GM23338 (cell line): ENCODE data around the gene CDH19. TPM values are rescaled to one million over a fixed set of nuclear protein-coding genes. Genes with fewer than 3 reads are reported as not detected.
A peak's percentile ranks its signal among the peaks of the same experiment; 100 is the strongest.

ENCODE experiments used
- ATAC-seq: fragments of 200-7000 bp; cut with Tn5 transposase; 3 replicates; pipeline ENCODE4 v1.9.1; 2020
- DNase-seq: peaks from one replicate; pipeline ENCODE4 v3.0.0-alpha.2; 2015; ENCODE audit warnings: low spot score
- H2AFZ ChIP-seq: fragments of 200-600 bp; sonication (generic); 2 replicates; pipeline ENCODE4 v1.8.0; 2016; ENCODE audit warnings: antibody characterized with exemption, mild to moderate bottlenecking, moderate library complexity
- H3F3A ChIP-seq: fragments of 200-600 bp; sonication (generic); replicated peaks from 2 replicates; pipeline ENCODE4 v1.8.0; 2017; ENCODE audit warnings: antibody characterized with exemption, mixed run types, low read depth
- H3K27ac ChIP-seq: fragments of 200-600 bp; sonication (generic); 2 replicates; pipeline ENCODE4 v1.6.1; 2016; ENCODE audit warnings: low read depth
- H3K27me3 ChIP-seq: fragments of 200-600 bp; sonication (generic); 2 replicates; pipeline ENCODE4 v1.8.0; 2016; ENCODE audit warnings: mild to moderate bottlenecking, mixed run types, moderate library complexity; ENCODE audit not compliant: insufficient read depth
- H3K36me3 ChIP-seq: fragments of 200-600 bp; sonication (generic); 2 replicates; pipeline ENCODE4 v1.8.0; 2016; ENCODE audit warnings: mild to moderate bottlenecking; ENCODE audit not compliant: insufficient read depth
- H3K4me1 ChIP-seq: fragments of 200-600 bp; sonication (generic); 2 replicates; pipeline ENCODE4 v1.8.0; 2016; ENCODE audit warnings: mild to moderate bottlenecking, moderate library complexity; ENCODE audit not compliant: insufficient read depth
- H3K4me2 ChIP-seq: fragments of 200-600 bp; sonication (generic); 2 replicates; pipeline ENCODE4 v1.7.1; 2017; ENCODE audit warnings: mixed run types
- H3K4me3 ChIP-seq: fragments of 200-600 bp; sonication (generic); 2 replicates; pipeline ENCODE4 v1.6.1; 2016; ENCODE audit warnings: mixed run types
- H3K79me2 ChIP-seq: fragments of 200-600 bp; sonication (generic); replicated peaks from 2 replicates; pipeline ENCODE4 v1.8.0; 2017; ENCODE audit warnings: mild to moderate bottlenecking; ENCODE audit not compliant: insufficient read depth
- H3K9me2 ChIP-seq: fragments of 200-600 bp; sonication (generic); 2 replicates; pipeline ENCODE4 v1.8.0; 2017; ENCODE audit not compliant: insufficient read depth
- H4K20me1 ChIP-seq: fragments of 200-600 bp; sonication (generic); replicated peaks from 2 replicates; pipeline ENCODE4 v1.8.0; 2017; ENCODE audit warnings: mild to moderate bottlenecking; ENCODE audit not compliant: insufficient read depth
- H3K27ac Mint-ChIP-seq: 2 replicates; pipeline ENCODE4 v1.8.0; 2020; ENCODE audit warnings: inconsistent platforms, mild to moderate bottlenecking, moderate library complexity, mixed read lengths
- H3K27me3 Mint-ChIP-seq: 3 replicates; pipeline ENCODE4 v1.8.0; 2022; ENCODE audit warnings: low read depth, mild to moderate bottlenecking, moderate library complexity, mixed read lengths, inconsistent platforms; ENCODE audit not compliant: insufficient read depth, poor library complexity
- H3K36me3 Mint-ChIP-seq: 3 replicates; pipeline ENCODE4 v1.8.0; 2021; ENCODE audit warnings: low read depth, mild to moderate bottlenecking, inconsistent platforms, moderate library complexity, mixed read lengths
- H3K4me1 Mint-ChIP-seq: 3 replicates; pipeline ENCODE4 v1.8.0; 2020; ENCODE audit warnings: mild to moderate bottlenecking, inconsistent platforms, mixed read lengths
- H3K4me3 Mint-ChIP-seq: 3 replicates; pipeline ENCODE4 v1.8.0; 2021; ENCODE audit warnings: moderate library complexity, mild to moderate bottlenecking, inconsistent platforms, mixed read lengths
- H3K9me3 Mint-ChIP-seq: 3 replicates; pipeline ENCODE4 v1.8.0; 2020; ENCODE audit warnings: moderate library complexity, mild to moderate bottlenecking, inconsistent platforms, mixed read lengths
- CREB1 ChIP-seq: fragments of 250-450 bp; sonication (Bioruptor Pico); IDR thresholded peaks from 2 replicates; pipeline ENCODE4 v1.5.0; 2020; ENCODE audit warnings: low read depth, mild to moderate bottlenecking, moderate library complexity
- CTCF ChIP-seq, 2 experiments: fragments of 200-600 bp in 1 of 2; sonication (generic) in 1 of 2; conservative IDR thresholded peaks; 2 replicates each; pipeline versions ENCODE4 v1.5.1 to v1.6.1; 2016 to 2017; ENCODE audit warnings: antibody characterized with exemption in 2 of 2, low read depth in 2 of 2, mild to moderate bottlenecking in 2 of 2, moderate library complexity in 1 of 2
- ETS1 ChIP-seq: IDR thresholded peaks from 2 replicates; pipeline ENCODE4 v1.6.1; 2016; ENCODE audit warnings: antibody characterized with exemption
- EZH2 ChIP-seq: fragments of 200-600 bp; sonication (generic); IDR thresholded peaks from one replicate; pipeline ENCODE4 v1.8.0; 2017; ENCODE audit warnings: antibody characterized with exemption, mild to moderate bottlenecking, low read depth; ENCODE audit not compliant: unreplicated experiment
- EZH2phosphoT487 ChIP-seq: fragments of 200-600 bp; sonication (generic); IDR thresholded peaks from one replicate; pipeline ENCODE4 v1.8.1; 2018; ENCODE audit warnings: antibody characterized with exemption; ENCODE audit not compliant: unreplicated experiment
- JUNB ChIP-seq: IDR thresholded peaks from one replicate; pipeline ENCODE4 v1.6.1; 2016; ENCODE audit warnings: antibody characterized with exemption; ENCODE audit not compliant: unreplicated experiment
- NANOG ChIP-seq: IDR thresholded peaks from 2 replicates; pipeline ENCODE4 v1.6.1; 2016; ENCODE audit warnings: antibody characterized with exemption, borderline replicate concordance
- STAT1 ChIP-seq: IDR thresholded peaks from one replicate; pipeline ENCODE4 v1.6.1; 2016; ENCODE audit warnings: antibody characterized with exemption; ENCODE audit not compliant: unreplicated experiment
- ZNF114 ChIP-seq: fragments of 250-450 bp; sonication (Bioruptor Pico); IDR thresholded peaks from 2 replicates; pipeline ENCODE4 v1.5.0; 2020; ENCODE audit warnings: mild to moderate bottlenecking, moderate library complexity
- ZNF331 ChIP-seq: fragments of 250-450 bp; sonication (Bioruptor Pico); IDR thresholded peaks from 2 replicates; pipeline ENCODE4 v1.5.0; 2020; ENCODE audit warnings: low read depth, mild to moderate bottlenecking, moderate library complexity
- ZNF462 ChIP-seq: fragments of 250-450 bp; sonication (Bioruptor Pico); IDR thresholded peaks from 2 replicates; pipeline ENCODE4 v1.5.0; 2020; ENCODE audit warnings: mild to moderate bottlenecking, moderate library complexity
- polyA plus RNA-seq: library from polyadenylated mRNA; unstranded; fragments of >200 nt; fragmentation: Nextera tagmentation; extraction: Ambion mirVana; gene quantifications from 2 replicates; pipeline ENCODE4 v1.2.1, GENCODE V29; 2016
- total RNA-seq: library from RNA; depleted of rRNA; stranded (reverse); fragments of >200 nt; shearing (Covaris generic); gene quantifications from 2 replicates; pipeline ENCODE4 v1.2.3, GENCODE V29; 2014

The CDH19 gene
- total and polyA plus RNA-seq, 2 experiments from 2014 or later = 0.03 TPM

- TF ChIP-seq EZH2 (no peak), STAT1 (no peak), JUNB (no peak), CTCF (conservative IDR thresholded peaks at IDR 0.05; ENCODE audit: low read depth in 2 of 2) (no peak)
These were observed 26.9 kb upstream of the CDH19 start (continued) for GRCh38 chr18:66630831-66631230.

- Histone ChIP-seq H2AFZ (no peak overlapping the region), H3K4me1 (peaks cover 15% of the 10 kb centered on the region), H4K20me1 (no peaks in the 10 kb centered on the region), H3K27me3 (no peaks in the 10 kb centered on the region), H3K79me2 (no peaks in the 10 kb centered on the region), H3K9me2 (no peaks in the 10 kb centered on the region), H3K4me2 (no peak overlapping the region), H3F3A (no peaks in the 10 kb centered on the region), H3K36me3 (no peaks in the 10 kb centered on the region), H3K4me3 (no peak overlapping the region), H3K27ac (no peak overlapping the region)
- H3K9me3 Mint-ChIP-seq = no peaks in the 10 kb centered on the region; the same call in 2 of the 3 replicates
- H3K36me3 Mint-ChIP-seq = no peaks in the 10 kb centered on the region
- no peak for DNase-seq
- no peak for ATAC-seq
- H3K27me3 Mint-ChIP-seq = no peaks in the 10 kb centered on the region
- no peak for TF ChIP-seq NANOG
- H3K27ac Mint-ChIP-seq = no peak overlapping the region
- peaks cover 11% of the 10 kb centered on the region for H3K4me1 Mint-ChIP-seq
- H3K4me3 Mint-ChIP-seq = no peak overlapping the region
These were observed 19.9 kb upstream of the CDH19 start for GRCh38 chr18:66623821-66624220.

- no peaks in the 10 kb centered on the region; the same call in 2 of the 3 replicates for H3K9me3 Mint-ChIP-seq
- Histone ChIP-seq H3K4me3 (no peak overlapping the region), H4K20me1 (no peaks in the 10 kb centered on the region), H2AFZ (no peak overlapping the region), H3K79me2 (no peaks in the 10 kb centered on the region), H3K4me2 (no peak overlapping the region), H3K27ac (no peak overlapping the region; the same call in 1 of the 2 replicates), H3K4me1 (peaks cover 15% of the 10 kb centered on the region), H3F3A (no peaks in the 10 kb centered on the region), H3K36me3 (no peaks in the 10 kb centered on the region), H3K27me3 (no peaks in the 10 kb centered on the region), H3K9me2 (no peaks in the 10 kb centered on the region)
- H3K27ac Mint-ChIP-seq = peak overlapping the region; percentile 64
- no peaks in the 10 kb centered on the region for H3K27me3 Mint-ChIP-seq
- ATAC-seq (no peak), DNase-seq (no peak)
- peaks cover 11% of the 10 kb centered on the region for H3K4me1 Mint-ChIP-seq
- H3K36me3 Mint-ChIP-seq = no peaks in the 10 kb centered on the region
- no peak overlapping the region for H3K4me3 Mint-ChIP-seq
- TF ChIP-seq EZH2phosphoT487 (no peak), JUNB (no peak), ZNF462 (CRISPR knock-in tag) (no peak), CREB1 (CRISPR knock-in tag) (no peak), ETS1 (no peak), ZNF331 (CRISPR knock-in tag) (no peak), STAT1 (no peak), NANOG (no peak), ZNF114 (CRISPR knock-in tag) (no peak)
These were observed 18.1 kb upstream of the CDH19 start for GRCh38 chr18:66621816-66622576.
